ENCODE data around the gene ANKRD39. TPM values are rescaled to one million over a fixed set of nuclear protein-coding genes. Genes with fewer than 3 reads are reported as not detected.

Gene ANKRD39
- total and polyA plus RNA-seq, 2 of the 8 experiments (the other 6 are each of a cell fraction or from before 2014, with no cell fraction given) = 18.5 to 21.3 TPM

- no peak for TF ChIP-seq CTCF (IDR thresholded peaks at IDR 0.05; ENCODE audit: control extremely low read depth in 1 of 3, insufficient read depth in 1 of 3, low read depth in 1 of 3, low read length in 3 of 3)
- no peak for TF ChIP-seq SUZ12 (IDR thresholded peaks at IDR 0.05; ENCODE audit: low read length)
- TF ChIP-seq GTF2F1 (IDR thresholded peaks at IDR 0.05; ENCODE audit: borderline replicate concordance, low read depth, low read length) = no peak
- no peak for TF ChIP-seq KDM1A (IDR thresholded peaks at IDR 0.05; ENCODE audit: borderline replicate concordance, low read length)
Observed at GRCh38 chr2:96883306-96883705, 25.5 kb upstream of the ANKRD39 start (continued).

Measured in H1 (cell line).